AG10803 (cell line): ENCODE data around the gene MYOF.
"Not testable (repeated sequence)": the region's sequence is repeated elsewhere in the genome, so short reads cannot be mapped to it uniquely, and the experiment has no call there.

ENCODE experiments used
- DNase-seq: peaks from one replicate; pipeline ENCODE4 v3.0.0; 2010; ENCODE audit warnings: low read depth
- H3K4me3 ChIP-seq: 2 replicates; pipeline ENCODE4 v1.5.1; 2011; ENCODE audit warnings: mild to moderate bottlenecking, low read length, control low read depth
- CTCF ChIP-seq: conservative IDR thresholded peaks from 2 replicates; pipeline ENCODE4 v1.5.1; 2011; ENCODE audit warnings: mild to moderate bottlenecking, low read length, control low read depth, inconsistent platforms

Gene MYOF

GRCh38 chr10:93367664-93368063 lies 114.5 kb downstream of the MYOF start:
- DNase-seq = no peak
- no peak for TF ChIP-seq CTCF
- H3K4me3 ChIP-seq = no peak overlapping the region

GRCh38 chr10:93364966-93365365 lies 117.2 kb downstream of the MYOF start:
- no peak for DNase-seq
- H3K4me3 ChIP-seq = no peak overlapping the region
- no peak for TF ChIP-seq CTCF

- no peak for DNase-seq
- no peak overlapping the region for H3K4me3 ChIP-seq
- no peak for TF ChIP-seq CTCF
These were observed 118.1 kb downstream of the MYOF start for GRCh38 chr10:93363891-93364648.

- not testable (repeated sequence) for H3K4me3 ChIP-seq
These were observed 123.7 kb downstream of the MYOF start for GRCh38 chr10:93358398-93358797.

GRCh38 chr10:93357680-93358079 lies 124.5 kb downstream of the MYOF start:
- H3K4me3 ChIP-seq = no peak overlapping the region
- TF ChIP-seq CTCF = peak; percentile 67
- DNase-seq = peak; percentile 42

More at GRCh38 chr10:93358398-93358797, 123.7 kb downstream of the MYOF start:
- not testable (repeated sequence) for DNase-seq

- no peak overlapping the region for H3K4me3 ChIP-seq
- no peak for TF ChIP-seq CTCF
- DNase-seq = no peak
These were observed 125.6 kb downstream of the MYOF start for GRCh38 chr10:93356516-93356915.

GRCh38 chr10:93352638-93353383 lies 129.3 kb downstream of the MYOF start:
- peak; percentile 51 for DNase-seq
- peak; percentile 61 for TF ChIP-seq CTCF
- no peak overlapping the region for H3K4me3 ChIP-seq
